ENCODE measurements around the gene SYNM.

SYNM gene

GRCh38 chr15:99169769-99170311 is 65.0 kb downstream of the SYNM start:
- no peak for DNase-seq

- DNase-seq = no peak
Observed at GRCh38 chr15:99170476-99171065, 65.7 kb downstream of the SYNM start.

GRCh38 chr15:99172171-99172570 is 67.3 kb downstream of the SYNM start:
- DNase-seq = no peak

GRCh38 chr15:99172989-99173388 is 68.1 kb downstream of the SYNM start:
- DNase-seq = no peak

GRCh38 chr15:99174567-99175395 is 69.9 kb downstream of the SYNM start:
- DNase-seq = no peak

- no peak for DNase-seq
Observed at GRCh38 chr15:99176757-99177156, 71.9 kb downstream of the SYNM start.

GRCh38 chr15:99177679-99178078 is 72.8 kb downstream of the SYNM start:
- no peak for DNase-seq

- DNase-seq = no peak
Observed at GRCh38 chr15:99180086-99180963, 75.4 kb downstream of the SYNM start.

GRCh38 chr15:99180964-99181306 is 76.1 kb downstream of the SYNM start:
- no peak for DNase-seq

- no peak for DNase-seq
Observed at GRCh38 chr15:99181545-99181971, 76.7 kb downstream of the SYNM start.

- no peak for DNase-seq
Observed at GRCh38 chr15:99182791-99183190, 77.9 kb downstream of the SYNM start.

All from cerebellar nuclear complex (tissue), 1 donor.